GM19463 (cell line): ENCODE measurements around the gene ELAVL1.
"Not testable (repeated sequence)": the region's sequence is repeated elsewhere in the genome, so short reads cannot be mapped to it uniquely, and the experiment has no call there.

Experiments used
- ATAC-seq: cut with Tn5 transposase; IDR thresholded peaks from one replicate; pipeline ENCODE4 v1.9.1; 2021; ENCODE audit warnings: mild to moderate bottlenecking, moderate library complexity; ENCODE audit not compliant: unreplicated experiment

ELAVL1 gene

GRCh38 chr19:7943444-7944176 is 61.8 kb downstream of the ELAVL1 start, which contains the start of gene TIMM44:
TSS of gene TIMM44 (minus strand) at chr19:7943666. CDS start at chr19:7943651, 15 bp downstream.
- peak; percentile 96 for ATAC-seq

DNA sequence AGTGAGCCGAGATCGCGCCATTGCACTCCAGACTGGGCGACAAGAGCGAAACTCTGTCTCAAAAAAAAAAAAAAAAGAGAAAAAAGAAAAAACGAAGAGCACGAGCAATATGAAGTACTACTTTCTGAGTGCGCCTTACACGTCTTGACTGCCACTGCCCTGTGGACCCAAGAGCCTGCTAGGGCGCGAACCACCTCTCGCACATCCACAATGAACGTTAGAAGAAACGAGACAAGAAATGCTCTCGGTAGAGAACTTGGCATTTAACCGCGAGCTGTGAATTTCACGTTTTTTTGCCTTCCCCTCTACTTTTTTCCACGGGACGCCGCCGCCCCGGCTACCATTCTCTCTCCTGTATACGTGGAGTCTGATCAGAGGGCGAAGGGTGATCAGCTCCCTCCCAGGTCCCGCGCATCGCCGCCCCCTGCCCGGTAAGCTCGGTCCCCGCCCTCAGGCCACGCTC is 62.4 kb downstream of the ELAVL1 start:
- peak; percentile 8 for ATAC-seq

DNA sequence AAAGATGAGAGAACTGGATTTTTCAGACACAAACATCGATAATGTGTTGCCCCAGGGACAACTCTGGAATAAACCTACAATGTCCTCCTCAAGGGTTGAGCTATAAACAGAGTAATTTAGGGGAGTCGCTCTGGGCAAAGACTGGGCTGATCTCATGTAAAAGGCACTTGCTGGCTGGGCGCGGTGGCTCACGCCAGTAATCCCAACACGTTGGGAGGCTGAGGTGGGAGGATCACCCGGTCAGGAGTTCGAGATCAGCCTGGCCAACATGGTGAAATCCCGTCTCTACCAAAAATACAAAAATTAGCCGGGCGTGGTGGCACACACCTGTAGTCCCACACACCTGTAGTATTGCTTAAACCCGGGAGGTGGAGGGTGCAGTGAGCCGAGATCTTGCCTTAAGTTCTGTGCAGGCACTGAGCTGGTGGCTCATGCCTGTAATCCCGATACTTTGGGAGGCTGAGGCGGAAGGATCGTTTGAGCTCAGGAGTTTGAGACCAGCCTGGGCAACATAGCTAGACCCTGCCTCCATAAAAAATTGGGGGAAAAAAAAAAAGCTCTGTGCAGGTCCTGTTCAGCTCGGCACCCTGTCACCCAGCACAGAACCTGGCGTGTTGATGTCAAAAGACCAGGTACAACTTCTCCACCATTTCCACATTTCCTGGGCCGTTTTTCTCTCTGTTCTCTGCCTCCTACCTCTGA is 63.4 kb downstream of the ELAVL1 start:
- no peak for ATAC-seq

- no peak for ATAC-seq
Measured at GRCh38 chr19:7940841-7941240, 64.6 kb downstream of the ELAVL1 start.

DNA sequence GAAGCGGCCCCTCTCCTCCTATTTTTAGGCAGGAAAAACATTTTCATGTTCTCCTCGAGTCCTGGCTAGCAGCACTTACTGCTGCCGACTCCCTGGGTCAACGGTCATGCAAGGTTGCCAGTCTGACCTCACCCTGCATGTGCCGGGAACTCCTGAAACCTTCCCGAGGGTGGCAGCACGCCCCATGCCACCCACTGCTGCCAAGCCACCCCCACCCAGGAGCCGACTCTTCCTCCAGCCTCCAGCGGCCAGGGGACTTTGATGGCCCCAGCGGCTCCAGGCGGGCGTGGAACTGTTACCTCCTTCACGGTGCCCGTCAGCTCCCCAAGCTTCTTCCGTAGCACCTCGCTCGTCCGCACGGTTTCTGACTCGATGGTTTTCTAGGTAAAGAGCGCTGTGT is 70.7 kb downstream of the ELAVL1 start:
- no peak for ATAC-seq

DNA sequence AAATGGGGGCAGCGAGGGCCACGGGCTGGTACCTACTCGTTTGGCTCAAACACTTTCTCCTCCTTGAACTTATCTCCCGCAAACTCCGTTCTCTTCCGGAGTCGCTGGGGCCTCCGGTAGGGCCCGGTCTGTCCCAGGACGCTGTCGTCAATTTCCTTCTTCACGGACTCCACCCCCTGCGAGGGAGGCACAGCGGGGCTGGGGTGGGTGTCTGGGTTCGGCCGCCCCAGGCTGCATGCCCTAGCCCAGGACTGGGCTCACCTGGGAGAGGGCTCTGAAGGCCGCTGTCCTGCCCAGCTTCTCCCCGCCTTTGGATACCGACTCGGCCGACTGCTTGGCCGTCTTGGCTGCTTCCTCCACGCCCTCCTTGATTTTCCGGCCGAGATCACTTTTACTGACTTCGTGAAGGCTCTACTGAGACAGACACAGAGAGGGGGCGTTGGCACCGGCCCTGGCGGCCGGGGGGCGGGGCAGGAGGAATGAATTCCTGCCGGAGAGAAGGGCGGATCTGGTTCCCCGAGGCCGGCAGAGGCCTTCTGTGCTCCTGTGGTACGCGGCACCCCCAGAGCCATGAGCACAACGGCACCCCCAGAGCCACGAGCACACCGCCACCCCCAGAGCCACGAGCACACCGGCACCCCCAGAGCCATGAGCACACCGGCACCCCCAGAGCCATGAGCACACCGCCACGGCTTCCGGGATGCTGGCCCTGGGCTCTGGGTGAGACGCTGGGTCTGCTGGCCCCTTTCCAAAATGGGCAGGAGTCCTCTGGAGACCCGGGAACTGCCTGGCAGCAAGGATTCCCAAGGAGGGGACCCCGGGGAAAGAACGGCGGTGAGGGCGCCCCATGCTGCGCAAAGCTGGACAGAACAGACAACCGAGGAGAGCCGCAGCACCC is 71.4 kb downstream of the ELAVL1 start:
- ATAC-seq, result no peak

GRCh38 chr19:7933411-7933810 is 72.0 kb downstream of the ELAVL1 start:
- no peak for ATAC-seq

- no peak for ATAC-seq
Measured at GRCh38 chr19:7932930-7933300, 72.5 kb downstream of the ELAVL1 start.

DNA sequence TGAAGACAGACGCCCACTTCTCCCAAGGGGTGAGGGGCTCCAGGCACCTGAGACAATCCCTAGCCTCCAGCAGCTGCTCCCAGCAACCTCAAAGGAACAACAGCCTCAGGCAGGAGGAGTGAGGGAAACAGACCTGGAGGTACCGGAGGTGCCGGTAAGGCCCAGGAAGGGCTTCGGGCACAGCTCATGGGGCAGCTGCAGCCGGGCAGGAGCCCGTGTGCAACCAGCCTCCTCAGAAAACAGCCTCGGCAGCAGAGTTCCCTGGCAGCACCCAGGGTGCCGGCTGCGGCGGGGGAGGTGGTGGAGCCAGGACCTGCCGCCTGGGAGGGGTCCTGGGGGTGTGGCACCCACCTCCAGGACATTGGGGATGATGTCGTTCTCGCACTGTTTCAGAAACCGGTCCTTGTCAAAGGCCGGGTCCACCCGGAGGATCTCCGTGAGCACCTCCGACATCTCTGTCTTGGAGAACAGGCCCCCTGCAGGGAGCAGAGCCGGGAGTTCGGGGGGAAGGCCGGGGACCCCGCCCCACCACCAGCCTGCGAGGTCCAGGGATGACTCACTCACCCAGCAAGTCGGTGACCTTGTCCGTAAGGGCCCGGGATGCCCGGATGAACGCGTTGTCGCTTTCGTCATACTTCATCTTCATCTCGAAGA is 73.0 kb downstream of the ELAVL1 start:
- no peak for ATAC-seq

DNA sequence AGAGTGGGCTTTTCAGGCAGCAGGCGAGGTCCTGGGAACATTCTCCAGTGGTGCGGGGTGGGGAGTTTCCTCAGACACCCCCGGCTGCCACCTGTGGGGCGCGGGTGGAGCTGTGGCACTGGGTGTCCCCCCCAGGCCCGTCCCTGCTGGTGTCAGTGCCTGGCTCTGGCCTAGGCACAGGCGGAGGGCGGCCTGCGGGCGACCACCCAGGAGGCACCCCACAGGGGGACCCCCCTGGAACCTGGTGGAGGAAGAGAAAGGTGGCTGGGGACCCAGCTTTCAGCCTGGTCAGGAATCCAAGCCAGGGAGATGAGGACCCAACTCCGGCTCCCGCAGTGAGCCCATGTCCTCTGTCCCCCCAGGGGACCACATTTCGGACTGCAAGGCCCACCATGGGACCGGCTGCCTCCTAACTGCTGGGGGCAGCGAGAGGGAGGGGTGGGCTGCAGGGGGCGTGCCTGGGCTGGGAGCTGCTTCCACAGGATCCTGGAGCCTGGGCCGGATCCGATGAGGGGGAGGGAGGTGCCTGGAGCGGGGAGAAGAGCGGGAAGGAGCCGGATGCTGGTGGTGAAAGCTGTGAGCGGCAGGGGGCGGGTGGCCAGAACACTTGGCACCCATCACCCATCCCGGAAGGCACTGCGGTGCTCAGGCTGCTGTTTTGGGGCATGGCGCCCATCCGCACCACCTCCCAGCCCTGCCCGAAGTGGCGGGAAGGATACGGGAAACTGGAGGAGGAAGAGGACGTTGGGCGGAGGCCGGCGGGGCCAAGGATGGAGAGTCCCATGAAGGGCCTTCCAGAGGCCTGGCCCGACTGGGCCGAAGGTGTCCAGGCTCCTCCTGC is 74.0 kb downstream of the ELAVL1 start:
- no peak for ATAC-seq

DNA sequence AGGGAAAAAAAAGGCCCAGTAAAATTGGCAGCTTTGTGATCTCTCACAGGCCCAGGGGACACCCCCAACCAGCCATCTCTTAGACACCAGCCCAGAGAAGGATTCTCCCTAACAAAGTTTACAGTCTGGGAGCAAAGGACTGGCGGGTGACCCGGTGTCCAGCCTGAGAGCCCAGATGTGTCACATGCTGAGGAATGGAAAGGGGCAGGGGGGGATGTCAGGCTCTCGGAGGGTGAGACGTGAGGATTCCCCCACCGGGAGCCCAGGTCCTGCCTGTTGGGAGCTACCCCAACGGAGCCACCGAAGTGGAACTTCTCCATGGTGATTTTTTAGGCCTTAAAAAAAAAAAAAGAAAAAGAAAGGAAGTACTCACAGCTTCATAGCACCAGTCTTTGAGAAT is 74.7 kb downstream of the ELAVL1 start:
- ATAC-seq, result no peak

DNA sequence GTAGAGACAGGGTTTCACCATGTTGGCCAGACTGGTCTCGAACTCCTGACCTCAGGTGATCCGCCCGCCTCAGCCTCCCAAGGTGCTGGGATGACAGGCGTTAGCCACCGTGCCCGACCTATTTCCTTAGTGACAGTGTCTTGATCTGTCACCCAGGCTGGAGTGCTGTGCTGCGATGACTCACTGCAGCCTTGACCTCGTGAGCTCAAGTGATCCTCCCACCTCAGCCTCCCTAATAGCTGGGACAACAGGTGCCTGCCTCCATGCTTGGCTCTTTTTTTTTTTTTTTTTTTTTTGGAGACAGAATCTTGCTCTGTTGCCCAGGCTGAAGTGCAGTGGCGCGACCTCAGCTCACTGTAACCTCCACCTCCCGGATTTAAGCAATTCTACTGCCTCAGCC is 75.4 kb downstream of the ELAVL1 start:
- ATAC-seq, result not testable (repeated sequence)

DNA sequence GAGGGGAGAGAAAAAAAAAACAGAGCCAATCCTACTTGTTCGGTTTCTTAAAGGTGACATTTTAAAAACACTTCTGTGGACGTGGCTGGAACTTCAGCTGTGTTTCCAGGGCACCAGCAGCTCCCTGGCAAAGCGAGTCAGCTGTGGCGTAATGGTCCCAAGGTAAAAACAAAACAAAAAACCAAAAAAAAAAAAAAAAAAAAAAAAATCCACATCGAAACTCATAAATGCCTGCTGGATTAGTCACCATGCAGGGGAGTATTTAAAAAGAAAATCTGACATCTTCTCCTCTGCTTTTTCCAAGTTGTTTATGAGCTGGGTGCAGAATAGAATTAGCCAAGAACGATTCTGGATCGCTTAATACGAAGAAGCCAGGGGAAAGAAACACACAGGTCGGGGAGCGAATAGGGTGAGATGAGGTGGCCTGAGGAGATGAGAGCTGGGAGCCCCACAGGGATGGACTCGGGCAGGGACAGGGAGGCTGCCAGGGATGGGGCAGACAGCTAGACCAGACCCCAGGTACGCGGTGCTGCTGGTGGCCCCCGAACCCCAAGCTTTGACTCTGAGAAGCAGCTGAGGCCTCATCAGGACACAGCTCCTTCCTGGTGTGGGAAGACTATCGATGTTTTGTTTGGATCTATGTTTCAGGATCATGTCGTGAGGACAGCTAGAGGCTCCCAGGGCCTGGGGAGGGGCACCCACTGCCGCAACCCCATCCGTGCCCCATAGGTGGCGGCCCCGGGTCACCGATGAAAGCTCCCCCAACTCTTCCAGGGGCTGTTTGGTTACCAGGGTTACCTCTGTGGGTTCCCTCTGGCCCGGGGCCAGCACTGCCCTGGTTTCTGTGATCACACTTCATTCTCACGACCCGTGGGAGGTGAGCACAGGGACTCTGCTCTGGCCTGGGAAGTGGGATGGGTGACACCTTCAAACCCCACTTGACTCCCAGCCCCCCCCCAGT is 76.4 kb downstream of the ELAVL1 start:
- no peak for ATAC-seq

DNA sequence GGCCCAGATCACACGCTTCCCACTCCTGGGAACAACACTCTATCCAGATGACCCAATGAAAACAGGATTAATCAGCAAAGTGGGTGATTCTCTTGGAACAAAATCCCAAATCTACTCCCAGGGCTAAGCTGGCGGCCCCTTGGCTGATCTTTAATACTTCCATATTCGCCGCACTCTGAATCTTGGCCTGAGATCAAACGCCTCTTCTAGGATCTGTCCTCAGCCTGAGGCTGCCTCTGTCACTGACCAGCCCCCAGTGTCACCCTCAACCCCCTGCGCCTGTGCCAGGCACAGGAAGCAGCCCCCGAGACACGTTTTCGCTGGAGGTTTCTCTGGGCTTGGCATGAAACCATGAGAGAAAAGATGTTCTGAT is 77.1 kb downstream of the ELAVL1 start:
- ATAC-seq, result no peak

- ATAC-seq, result no peak
Measured at GRCh38 chr19:7927605-7928333, 77.7 kb downstream of the ELAVL1 start.

DNA sequence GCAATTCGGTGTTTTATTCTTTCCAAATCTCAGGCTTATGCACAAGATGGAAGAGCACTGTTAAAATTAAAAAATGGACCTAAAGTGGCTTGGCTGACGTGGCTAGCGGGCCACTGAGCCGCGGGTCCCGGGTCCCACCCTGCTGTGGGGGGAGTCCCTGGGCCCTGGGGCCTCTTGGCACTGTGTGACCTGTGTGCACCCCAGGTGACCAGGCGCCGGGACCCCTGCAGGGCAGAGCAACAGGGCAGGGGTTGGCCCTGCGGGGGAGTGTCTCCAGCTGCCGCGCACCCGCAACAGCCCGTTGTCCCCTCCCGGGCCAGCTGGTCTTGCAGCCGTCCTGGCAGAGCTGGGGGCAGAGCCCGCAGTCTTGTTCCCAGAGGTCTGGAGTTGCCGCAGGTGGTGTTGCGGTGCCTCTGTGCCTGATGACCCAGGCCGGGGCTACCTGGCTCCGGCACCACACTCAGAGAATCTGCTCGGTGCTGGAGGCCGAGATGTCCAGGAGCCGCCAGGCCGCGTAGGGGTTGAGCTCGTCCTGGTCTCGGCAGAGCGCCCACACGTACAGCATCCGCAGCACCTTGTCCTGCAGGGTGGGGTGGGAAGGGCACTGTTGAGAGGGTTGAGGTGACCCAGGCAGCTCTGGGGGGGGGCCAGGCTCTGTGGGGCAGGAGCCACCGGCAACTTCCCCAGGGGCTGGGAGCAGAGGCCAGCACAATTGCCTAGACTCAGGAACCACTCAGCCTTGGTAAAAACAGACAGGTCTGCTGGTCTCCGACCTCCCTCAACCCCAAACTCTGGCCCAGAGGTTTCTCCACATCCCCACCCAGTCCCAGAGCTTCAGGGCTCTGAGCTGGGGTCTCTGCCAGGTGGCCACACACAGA is 78.5 kb downstream of the ELAVL1 start:
- ATAC-seq, result no peak

- ATAC-seq, result peak; percentile 55
Measured at GRCh38 chr19:7926021-7926726, 79.3 kb downstream of the ELAVL1 start, which contains the start of gene CTXN1. TSS of gene CTXN1 (minus strand) at chr19:7926135. CDS start at chr19:7925538, 597 bp downstream.
